ENCODE data around the gene BICD1. TPM values are rescaled to one million over a fixed set of nuclear protein-coding genes. Genes with fewer than 3 reads are reported as not detected.

Gene BICD1
- total RNA-seq, 2 experiments from 2014 or later: 20.0 to 22.6 TPM

DNA sequence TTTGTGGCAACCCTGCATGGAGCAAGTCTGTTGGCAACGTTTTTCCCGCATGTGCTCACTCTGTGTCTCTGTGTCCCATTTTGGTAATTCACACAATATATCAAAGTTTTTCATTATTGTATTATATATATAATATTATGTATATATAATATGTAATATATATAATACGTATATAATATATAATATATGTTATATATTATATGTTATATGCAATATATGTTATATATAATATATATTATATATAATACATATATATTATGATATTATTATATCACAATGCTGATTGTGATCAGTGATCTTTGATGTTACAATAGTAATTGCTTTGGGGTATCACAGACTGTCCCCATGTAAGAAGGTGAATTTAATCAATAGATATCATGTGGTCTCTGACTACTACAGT, 84.8 kb downstream of the BICD1 start:
- no peak overlapping the region for H3K4me3 Mint-ChIP-seq
- CTCF ChIA-PET: interaction anchor here (0.6 kb wide), 1 partner anchor 51 kb away, joined by 4 read pairs; no protein-coding TSS in a partner anchor
- peaks cover 7% of the 10 kb centered on the region for H3K9me3 Mint-ChIP-seq (ENCODE audit: low read depth)
- H3K4me1 Mint-ChIP-seq: peaks cover 4% of the 10 kb centered on the region
- H3K27me3 Mint-ChIP-seq: no peaks in the 10 kb centered on the region
- peaks cover 17% of the 10 kb centered on the region for H3K36me3 Mint-ChIP-seq
- no peak overlapping the region for H3K27ac Mint-ChIP-seq
- DNase-seq (no peak), ATAC-seq (no peak)

DNA sequence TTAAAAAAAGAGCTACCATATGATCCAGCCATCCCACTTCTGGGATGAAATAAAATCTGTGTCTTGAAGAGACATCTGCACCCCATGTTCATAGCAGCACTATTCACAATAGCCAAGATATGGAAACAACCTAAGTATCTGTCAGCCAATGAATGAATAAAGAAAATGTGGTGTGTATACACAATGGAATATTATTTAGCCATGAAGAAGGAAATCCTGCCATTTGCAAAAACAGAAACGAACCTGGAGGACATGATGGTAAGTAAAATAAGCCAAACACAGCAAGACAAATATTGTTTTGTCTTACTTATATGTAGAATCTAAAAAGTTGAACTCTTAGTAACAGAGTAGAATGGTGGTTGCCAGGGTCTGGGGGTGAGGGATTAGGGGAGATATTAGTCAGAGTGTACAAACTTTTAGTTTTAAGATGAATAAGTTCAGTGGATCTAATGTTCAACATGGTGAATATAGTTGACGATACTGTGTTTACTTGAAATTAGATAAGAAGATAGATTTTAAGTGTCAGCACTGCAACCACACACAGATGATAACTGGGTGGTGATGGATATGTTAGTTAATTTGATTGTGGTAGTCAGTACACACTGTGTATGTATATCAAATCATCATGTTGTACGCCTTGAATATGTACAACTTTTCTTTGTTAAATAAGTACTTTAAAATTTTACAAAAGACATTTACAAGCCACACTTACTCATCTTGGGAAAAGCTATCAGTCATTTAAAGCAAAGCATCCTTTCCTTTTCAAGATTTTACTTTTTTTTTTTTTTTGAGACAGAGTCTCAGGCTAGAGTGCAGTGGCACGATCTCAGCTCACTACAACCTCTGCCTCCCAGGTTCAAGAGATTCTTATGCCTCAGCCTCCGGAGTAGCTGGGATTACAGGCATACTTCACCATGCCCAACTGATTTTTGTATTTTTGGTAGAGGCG, 89.9 kb downstream of the BICD1 start:
- H3K27ac Mint-ChIP-seq: no peak overlapping the region
- ATAC-seq (peak; percentile 39), DNase-seq (no peak)
- H3K27me3 Mint-ChIP-seq: no peaks in the 10 kb centered on the region
- H3K4me3 Mint-ChIP-seq: no peak overlapping the region
- H3K9me3 Mint-ChIP-seq (ENCODE audit: low read depth): peaks cover 9% of the 10 kb centered on the region
- H3K4me1 Mint-ChIP-seq: peaks cover 16% of the 10 kb centered on the region
- CTCF ChIA-PET: no interaction called here
- H3K36me3 Mint-ChIP-seq: peaks cover 13% of the 10 kb centered on the region

DNA sequence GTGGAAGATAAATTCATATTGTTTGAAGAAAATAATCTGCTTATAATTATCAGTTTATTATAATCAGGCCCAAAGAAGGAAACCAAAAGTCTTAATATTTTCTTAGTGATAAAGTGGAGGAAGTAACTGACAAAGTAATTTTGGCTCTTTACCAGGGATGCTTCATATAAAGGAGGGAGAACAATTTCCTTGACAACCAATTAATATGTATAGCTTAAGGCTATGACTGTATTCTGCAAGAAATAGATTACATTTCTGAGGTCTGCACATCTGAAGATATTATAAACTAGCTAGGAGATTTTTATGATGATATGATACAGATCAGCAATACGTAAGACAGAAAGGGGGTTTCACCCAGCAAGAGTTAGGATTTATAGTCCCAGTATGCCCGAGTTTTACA, 90.8 kb downstream of the BICD1 start:
- DNase-seq: no peak
- H3K27ac Mint-ChIP-seq: no peak overlapping the region
- CTCF ChIA-PET: no interaction called here
- ATAC-seq: no peak
- no peak overlapping the region for H3K4me3 Mint-ChIP-seq
- H3K36me3 Mint-ChIP-seq: peaks cover 13% of the 10 kb centered on the region
- H3K27me3 Mint-ChIP-seq: no peaks in the 10 kb centered on the region
- H3K9me3 Mint-ChIP-seq (ENCODE audit: low read depth): peaks cover 9% of the 10 kb centered on the region
- peaks cover 16% of the 10 kb centered on the region for H3K4me1 Mint-ChIP-seq

DNA sequence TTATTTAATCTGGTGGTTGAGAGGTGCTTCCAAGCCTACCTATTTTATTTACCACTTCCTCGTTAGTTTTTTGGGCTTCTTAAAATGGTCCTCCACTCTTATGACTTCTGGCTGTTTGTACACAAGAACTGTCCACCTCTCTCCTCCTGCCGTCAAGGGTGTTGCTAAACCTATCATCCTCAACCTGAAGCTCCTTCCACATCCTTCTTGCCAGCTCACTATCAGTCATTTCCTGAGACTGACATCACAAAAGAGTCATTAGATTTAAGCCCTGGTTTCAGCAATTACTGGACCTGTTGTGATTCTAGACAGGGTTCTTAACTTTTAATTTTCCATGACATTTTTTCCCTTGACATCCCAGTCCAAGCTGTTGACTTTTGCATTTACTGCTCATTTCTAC, 91.9 kb downstream of the BICD1 start:
- Mint-ChIP-seq H3K4me1 (peaks cover 16% of the 10 kb centered on the region), H3K27ac (no peak overlapping the region), H3K4me3 (no peak overlapping the region), H3K9me3 (ENCODE audit: low read depth) (peaks cover 9% of the 10 kb centered on the region), H3K27me3 (no peaks in the 10 kb centered on the region), H3K36me3 (peaks cover 13% of the 10 kb centered on the region)
- CTCF ChIA-PET: interaction anchor here (1.0 kb wide), 2 partner anchors 19 to 795 kb away, joined by 3 read pairs; no protein-coding TSS in a partner anchor
- DNase-seq (no peak), ATAC-seq (no peak)

DNA sequence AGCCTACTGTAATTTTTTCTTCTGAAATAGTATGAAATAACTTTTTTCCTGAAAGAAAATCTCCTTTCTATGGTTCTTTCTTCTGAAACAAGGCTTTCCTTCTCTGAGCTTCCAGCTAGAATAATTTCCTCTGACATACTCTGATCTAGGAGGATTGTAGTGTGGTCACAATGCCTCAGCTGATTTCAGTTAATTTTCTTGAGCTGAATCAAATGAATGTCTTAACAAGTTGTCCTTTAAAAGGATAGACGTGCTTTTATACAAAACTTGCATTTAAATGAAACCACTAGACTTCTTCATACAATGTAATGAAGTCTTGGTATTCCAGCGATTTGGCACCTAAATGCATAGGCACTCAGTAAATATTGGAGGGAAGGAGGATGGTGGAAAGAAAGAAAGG, 94.4 kb downstream of the BICD1 start:
- ATAC-seq (no peak), DNase-seq (no peak)
- Mint-ChIP-seq H3K4me3 (no peak overlapping the region), H3K27ac (no peak overlapping the region), H3K4me1 (peaks cover 16% of the 10 kb centered on the region), H3K27me3 (no peaks in the 10 kb centered on the region), H3K36me3 (peaks cover 1% of the 10 kb centered on the region), H3K9me3 (ENCODE audit: low read depth) (peaks cover 2% of the 10 kb centered on the region)
- CTCF ChIA-PET: no interaction called here

DNA sequence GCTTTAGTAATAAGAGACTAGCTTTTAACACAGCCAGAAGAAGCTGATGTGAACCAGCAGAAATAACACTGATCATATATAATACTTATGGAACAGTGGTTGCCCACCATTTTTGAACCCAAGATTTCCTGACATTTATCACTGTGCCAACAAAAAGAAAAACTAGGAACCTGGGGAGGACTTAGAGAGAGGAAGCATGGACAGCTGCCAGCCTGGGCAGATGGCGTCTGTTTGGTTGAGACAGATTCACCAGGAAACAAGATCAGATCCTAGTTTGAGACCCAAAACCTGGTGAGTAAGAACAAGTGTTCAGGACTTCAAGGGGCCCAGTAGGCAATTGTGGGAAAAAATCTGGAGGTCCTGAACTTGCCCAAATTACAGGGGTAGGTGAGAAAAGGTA, 95.3 kb downstream of the BICD1 start:
- Mint-ChIP-seq H3K4me1 (peaks cover 10% of the 10 kb centered on the region), H3K9me3 (ENCODE audit: low read depth) (peaks cover 2% of the 10 kb centered on the region), H3K27ac (no peak overlapping the region), H3K27me3 (no peaks in the 10 kb centered on the region), H3K4me3 (no peak overlapping the region), H3K36me3 (peaks cover 1% of the 10 kb centered on the region)
- CTCF ChIA-PET: no interaction called here
- DNase-seq: no peak
- no peak for ATAC-seq

DNA sequence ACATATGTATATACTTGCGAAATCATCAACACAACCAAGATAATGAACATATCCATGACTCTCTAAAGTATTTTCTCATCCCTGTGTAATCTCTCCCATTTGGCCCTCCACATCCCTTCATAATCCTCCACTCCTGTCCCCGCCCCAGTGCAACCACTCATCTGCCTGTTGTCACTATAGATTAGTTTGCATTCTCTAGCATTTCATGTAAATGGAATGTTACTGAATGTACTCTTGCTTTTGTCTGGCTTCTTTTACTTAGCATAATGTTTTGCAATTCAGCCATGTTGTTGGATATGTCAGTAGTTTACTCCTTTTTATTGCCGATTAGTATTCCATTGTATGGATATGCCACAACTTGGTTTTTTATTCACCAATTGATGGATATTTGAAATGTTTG, 99.1 kb downstream of the BICD1 start:
- H3K27ac Mint-ChIP-seq: no peak overlapping the region
- H3K27me3 Mint-ChIP-seq: no peaks in the 10 kb centered on the region
- CTCF ChIA-PET: no interaction called here
- DNase-seq (no peak), ATAC-seq (no peak)
- peaks cover 1% of the 10 kb centered on the region for H3K36me3 Mint-ChIP-seq
- H3K9me3 Mint-ChIP-seq (ENCODE audit: low read depth): peaks cover 2% of the 10 kb centered on the region
- no peak overlapping the region for H3K4me3 Mint-ChIP-seq
- no peaks in the 10 kb centered on the region for H3K4me1 Mint-ChIP-seq

DNA sequence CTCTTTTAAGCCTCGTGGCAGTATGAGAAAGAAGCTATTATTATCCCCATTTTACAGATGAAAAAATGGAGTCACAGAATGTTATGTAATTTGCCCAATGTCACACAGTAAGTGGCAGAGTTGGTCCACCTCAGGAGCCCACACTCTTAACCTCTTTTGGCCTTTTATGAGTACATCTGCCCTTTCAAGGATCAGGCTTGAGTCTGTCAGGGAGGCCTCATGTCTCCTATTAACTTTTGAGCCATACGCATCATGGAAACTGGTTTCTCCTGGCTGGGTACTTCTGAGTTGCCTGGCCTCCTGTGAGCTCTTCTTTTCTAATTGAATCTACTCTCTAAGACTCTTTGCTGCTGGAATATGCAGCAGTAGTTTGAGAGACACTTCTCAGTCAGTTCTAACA, 101.7 kb downstream of the BICD1 start:
- no peaks in the 10 kb centered on the region for H3K27me3 Mint-ChIP-seq
- H3K36me3 Mint-ChIP-seq: no peaks in the 10 kb centered on the region
- no peaks in the 10 kb centered on the region for H3K9me3 Mint-ChIP-seq (ENCODE audit: low read depth)
- CTCF ChIA-PET: interaction anchor here (1.3 kb wide), 1 partner anchor 34 kb away, joined by 3 read pairs; no protein-coding TSS in a partner anchor
- no peak overlapping the region for H3K4me3 Mint-ChIP-seq
- no peak overlapping the region for H3K27ac Mint-ChIP-seq
- ATAC-seq (no peak), DNase-seq (no peak)
- no peaks in the 10 kb centered on the region for H3K4me1 Mint-ChIP-seq

DNA sequence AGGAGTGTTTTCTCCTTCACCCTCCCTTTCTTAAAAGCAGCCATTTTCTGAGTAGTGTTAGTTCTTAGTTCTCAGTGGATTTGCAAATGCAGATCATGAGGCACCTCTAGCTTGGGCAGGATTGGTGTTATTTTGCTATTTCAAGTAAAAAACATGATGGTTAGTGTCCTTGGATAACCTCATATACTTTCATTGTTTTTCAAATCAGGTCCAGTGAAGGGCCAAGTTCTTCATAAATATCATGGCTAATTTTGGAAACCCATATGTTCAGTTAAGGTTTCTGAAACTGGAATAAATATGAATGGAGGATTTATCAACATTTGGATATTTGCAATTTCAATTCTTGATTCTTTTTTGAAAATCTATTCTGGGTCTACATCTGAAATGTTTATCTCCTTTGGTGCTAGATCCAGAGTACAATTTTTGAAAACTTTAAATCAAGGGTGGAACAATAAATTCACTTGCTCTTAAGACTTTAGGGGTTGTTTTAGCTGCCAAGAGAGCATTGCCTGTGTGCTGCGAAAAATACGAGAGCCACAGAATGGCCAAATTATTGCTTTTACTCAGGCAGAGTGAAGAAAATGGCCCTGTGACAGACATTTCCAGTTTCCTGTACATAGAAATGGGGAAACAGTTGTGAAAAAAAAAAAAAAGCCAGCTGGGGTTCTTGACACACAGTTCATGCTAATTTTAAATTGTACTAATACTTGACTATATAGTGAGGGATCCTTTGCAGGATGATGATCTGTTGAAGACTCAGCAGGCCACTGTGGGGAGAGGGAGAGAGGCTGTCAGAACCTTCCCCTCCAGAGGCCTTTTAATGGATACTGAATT, 104.6 kb downstream of the BICD1 start:
- CTCF ChIA-PET: no interaction called here
- no peaks in the 10 kb centered on the region for H3K27me3 Mint-ChIP-seq
- no peak overlapping the region for H3K4me3 Mint-ChIP-seq
- H3K9me3 Mint-ChIP-seq (ENCODE audit: low read depth): no peaks in the 10 kb centered on the region
- H3K36me3 Mint-ChIP-seq: peaks cover 3% of the 10 kb centered on the region
- no peak overlapping the region for H3K27ac Mint-ChIP-seq
- no peak for ATAC-seq
- no peak for DNase-seq
- H3K4me1 Mint-ChIP-seq: no peaks in the 10 kb centered on the region

DNA sequence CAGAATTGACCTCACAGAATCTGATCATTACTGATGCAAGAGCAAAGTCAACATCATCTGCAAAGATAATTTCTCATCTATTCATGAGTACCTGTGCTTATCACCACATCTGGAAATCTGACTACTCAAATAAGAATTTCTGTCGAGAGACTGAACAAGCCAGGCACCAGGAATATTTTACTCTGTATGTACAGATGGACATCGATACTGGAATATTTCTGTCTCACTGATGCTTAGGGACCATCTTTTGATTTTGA, 105.2 kb downstream of the BICD1 start:
- peaks cover 3% of the 10 kb centered on the region for H3K36me3 Mint-ChIP-seq
- H3K4me1 Mint-ChIP-seq: no peaks in the 10 kb centered on the region
- H3K27me3 Mint-ChIP-seq: no peaks in the 10 kb centered on the region
- CTCF ChIA-PET: no interaction called here
- no peaks in the 10 kb centered on the region for H3K9me3 Mint-ChIP-seq (ENCODE audit: low read depth)
- ATAC-seq (no peak), DNase-seq (no peak)
- no peak overlapping the region for H3K4me3 Mint-ChIP-seq
- H3K27ac Mint-ChIP-seq: no peak overlapping the region

DNA sequence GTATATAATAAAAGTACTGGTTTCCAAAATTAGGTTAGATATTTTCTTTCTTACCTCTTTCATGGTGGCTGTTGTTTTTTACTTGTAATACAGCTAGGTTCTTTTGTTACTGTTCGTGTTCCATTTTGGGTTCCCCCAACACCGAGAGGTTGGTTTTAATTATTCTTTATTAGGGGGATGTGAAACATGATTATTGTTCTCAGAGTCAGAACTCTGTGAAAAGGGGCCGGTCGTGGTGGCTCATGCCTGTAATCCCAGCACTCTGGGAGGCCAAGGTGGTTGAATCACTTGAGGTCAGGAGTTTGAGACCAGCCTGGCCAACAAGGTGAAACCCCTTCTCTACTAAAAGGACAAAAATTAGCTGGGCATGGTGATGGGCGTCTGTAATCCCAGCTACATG, 108.1 kb downstream of the BICD1 start:
- no peaks in the 10 kb centered on the region for H3K27me3 Mint-ChIP-seq

DNA sequence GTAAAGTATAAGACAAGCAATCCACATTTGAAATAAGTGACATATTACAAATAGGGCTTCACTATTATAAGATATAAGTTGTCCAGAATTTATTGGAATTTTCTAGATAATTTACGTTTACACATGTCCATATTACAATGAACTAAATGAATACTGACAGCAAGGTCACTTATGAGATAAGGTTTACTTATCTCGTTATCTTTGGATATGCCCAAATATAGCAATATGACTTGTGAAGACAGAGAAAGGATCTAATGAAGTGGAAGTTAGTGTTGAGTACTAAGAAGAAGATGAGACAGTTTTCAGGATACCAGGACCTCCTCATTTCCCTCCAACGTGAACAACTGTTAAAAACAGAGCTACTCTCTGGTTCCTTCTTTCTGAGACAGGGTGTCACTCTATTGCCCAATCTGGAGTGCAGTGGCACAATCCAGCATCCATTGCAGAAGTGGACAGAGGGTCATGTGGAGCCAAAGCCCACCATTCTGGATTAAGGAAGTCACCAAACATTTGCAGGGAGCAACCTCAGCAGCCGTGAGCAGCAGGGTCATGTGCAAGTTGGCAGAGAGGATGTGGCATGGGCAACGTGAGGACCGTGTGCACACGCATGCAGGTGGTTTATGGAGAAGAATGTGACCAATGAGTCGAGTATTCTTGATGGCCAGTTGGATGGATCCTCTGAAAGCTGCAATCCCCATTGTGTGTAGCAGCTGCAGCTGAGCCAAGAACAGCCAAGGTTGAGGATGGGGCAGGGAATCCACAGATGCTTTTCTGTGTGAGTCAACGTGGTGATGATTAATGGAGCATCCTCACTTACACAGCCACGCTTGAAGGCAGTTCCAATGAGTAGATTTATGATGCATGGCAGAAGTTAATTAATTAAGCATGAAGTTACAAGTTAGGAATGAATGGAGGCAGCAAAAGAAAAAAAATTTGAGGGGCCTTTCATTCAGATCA, 111.0 kb downstream of the BICD1 start:
- ATAC-seq: no peak
- H3K9me3 Mint-ChIP-seq (ENCODE audit: low read depth): no peaks in the 10 kb centered on the region

More for the DNA sequence above, 108.1 kb downstream of the BICD1 start:
- CTCF ChIA-PET: no interaction called here
- Mint-ChIP-seq H3K36me3 (peaks cover 12% of the 10 kb centered on the region), H3K4me1 (no peaks in the 10 kb centered on the region), H3K9me3 (ENCODE audit: low read depth) (no peaks in the 10 kb centered on the region), H3K4me3 (no peak overlapping the region), H3K27ac (no peak overlapping the region)
- no peak for ATAC-seq
- DNase-seq: no peak

DNA sequence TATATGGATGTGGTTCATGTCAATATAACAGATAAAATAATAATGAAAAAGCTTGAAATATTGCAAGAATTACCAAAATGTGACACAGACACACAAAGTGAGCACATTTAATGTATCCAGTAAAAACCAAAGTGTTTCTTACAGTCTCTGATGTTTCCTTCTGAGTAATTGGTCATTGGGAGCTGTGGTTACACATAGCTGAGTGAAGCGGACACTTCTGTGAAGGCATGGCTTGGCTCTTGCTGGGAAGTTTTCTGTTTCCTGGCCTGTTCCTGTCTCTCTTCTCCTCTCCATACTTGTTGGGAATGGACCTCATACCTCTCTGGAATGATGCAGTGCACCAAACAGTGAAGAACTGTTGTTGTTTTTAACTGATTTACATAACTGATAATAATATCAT, 117.3 kb downstream of the BICD1 start:
- Mint-ChIP-seq H3K9me3 (ENCODE audit: low read depth) (no peaks in the 10 kb centered on the region), H3K4me3 (no peak overlapping the region), H3K4me1 (no peaks in the 10 kb centered on the region), H3K27me3 (no peaks in the 10 kb centered on the region), H3K36me3 (peaks cover 3% of the 10 kb centered on the region), H3K27ac (no peak overlapping the region)
- DNase-seq (no peak), ATAC-seq (no peak)
- CTCF ChIA-PET: interaction anchor here (0.6 to 0.8 kb wide), 3 partner anchors 163 to 559 kb away, joined by 3 to 6 read pairs (median 4); no protein-coding TSS in a partner anchor

More for the DNA sequence above, 111.0 kb downstream of the BICD1 start:
- H3K27me3 Mint-ChIP-seq: no peaks in the 10 kb centered on the region
- no peak overlapping the region for H3K27ac Mint-ChIP-seq
- no peaks in the 10 kb centered on the region for H3K4me1 Mint-ChIP-seq
- no peak overlapping the region for H3K4me3 Mint-ChIP-seq
- no peak for DNase-seq
- CTCF ChIA-PET: interaction anchor here (1.1 kb wide), 1 partner anchor 158 kb away, joined by 3 read pairs; no protein-coding TSS in a partner anchor
- H3K36me3 Mint-ChIP-seq: peaks cover 12% of the 10 kb centered on the region
